KMS-11 (cell line): ENCODE results near the gene NUP98.

Experiments
- H2AFZ ChIP-seq: fragments of 200-600 bp; sonication (generic); 2 replicates; pipeline ENCODE4 v1.6.1; 2016; ENCODE audit warnings: antibody characterized with exemption, mixed run types, low read depth
- H3K27ac ChIP-seq: fragments of 200-600 bp; sonication (generic); 2 replicates; pipeline ENCODE4 v1.6.1; 2016; ENCODE audit warnings: mild to moderate bottlenecking, mixed run types
- H3K27me3 ChIP-seq: fragments of 200-600 bp; sonication (generic); 2 replicates; pipeline ENCODE4 v1.6.1; 2017; ENCODE audit warnings: mild to moderate bottlenecking, low read depth, mixed run types, moderate library complexity; ENCODE audit not compliant: insufficient read depth
- H3K36me3 ChIP-seq: fragments of 200-600 bp; sonication (generic); 2 replicates; pipeline ENCODE4 v1.6.1; 2017; ENCODE audit warnings: mild to moderate bottlenecking, mixed run types; ENCODE audit not compliant: insufficient read depth
- H3K4me1 ChIP-seq: fragments of 200-600 bp; sonication (generic); 2 replicates; pipeline ENCODE4 v1.6.1; 2016; ENCODE audit warnings: mild to moderate bottlenecking, low read depth, mixed run types; ENCODE audit not compliant: poor library complexity, severe bottlenecking
- H3K4me2 ChIP-seq: fragments of 200-600 bp; sonication (generic); 2 replicates; pipeline ENCODE4 v1.7.0; 2016; ENCODE audit warnings: mild to moderate bottlenecking, mixed run types
- H3K4me3 ChIP-seq: fragments of 200-600 bp; sonication (generic); IDR thresholded peaks from 2 replicates; pipeline ENCODE4 v1.6.1; 2017; ENCODE audit warnings: low read depth, low read length, mixed read lengths; ENCODE audit not compliant: insufficient read depth
- H3K79me2 ChIP-seq: fragments of 200-600 bp; sonication (generic); 2 replicates; pipeline ENCODE4 v1.6.1; 2016; ENCODE audit warnings: low read depth, mixed run types; ENCODE audit not compliant: insufficient read depth
- H3K9ac ChIP-seq: fragments of 200-600 bp; sonication (generic); 2 replicates; pipeline ENCODE4 v1.6.1; 2016; ENCODE audit warnings: mild to moderate bottlenecking, mixed run types
- H4K20me1 ChIP-seq: fragments of 200-600 bp; sonication (generic); 2 replicates; pipeline ENCODE4 v1.6.1; 2016; ENCODE audit warnings: mild to moderate bottlenecking, mixed run types; ENCODE audit not compliant: insufficient read depth
- TF ChIP-seq, protein P1 (sequence below): fragments of 200-600 bp; sonication (generic); conservative IDR thresholded peaks from 2 replicates; pipeline ENCODE4 v1.6.1; 2017; ENCODE audit warnings: low read depth, mild to moderate bottlenecking, antibody characterized with exemption, low read length, moderate library complexity, mixed read lengths

NUP98 gene

DNA sequence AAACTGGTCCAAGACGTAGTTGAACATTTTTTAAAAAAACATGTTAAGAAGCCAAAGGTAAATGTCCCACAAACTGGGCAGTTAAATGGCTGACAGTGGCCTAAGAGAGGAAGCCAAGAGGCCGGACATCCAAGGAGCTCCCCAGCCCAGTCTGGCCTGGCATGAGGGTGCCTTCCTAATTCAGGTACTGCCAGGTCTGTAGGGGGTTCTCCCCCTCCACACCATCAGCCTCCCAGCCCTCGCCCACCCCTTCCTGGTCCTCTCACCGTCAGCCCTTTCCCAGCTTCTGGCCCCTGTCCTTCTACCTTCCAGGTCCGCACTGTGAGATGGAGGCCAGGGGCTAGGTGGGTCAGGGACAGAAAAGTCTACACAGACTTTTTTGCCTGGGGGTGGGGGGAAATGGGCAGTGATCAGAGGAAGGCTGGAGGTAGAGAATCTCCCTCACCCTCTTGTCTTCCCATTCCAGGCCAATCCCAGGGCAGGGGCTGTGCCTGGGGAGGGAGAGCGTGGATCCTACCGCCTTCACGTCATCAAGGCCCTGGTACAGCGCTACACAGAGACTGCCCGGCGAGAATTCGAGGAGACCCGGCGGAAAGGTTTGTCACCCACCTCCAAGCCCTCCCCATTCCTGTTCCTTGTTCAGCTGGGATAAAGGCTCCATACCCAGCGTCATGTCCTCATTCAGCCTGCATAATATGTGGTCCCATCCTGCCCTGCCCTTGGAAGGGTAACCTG, 161.5 kb downstream of the NUP98 start:
- H3K79me2 ChIP-seq = no peaks in the 10 kb centered on the region
- H3K9ac ChIP-seq = no peak overlapping the region
- H3K27ac ChIP-seq = no peak overlapping the region
- no peaks in the 10 kb centered on the region for H3K36me3 ChIP-seq
- no peak overlapping the region for H3K4me2 ChIP-seq
- TF ChIP-seq, protein P1, sequence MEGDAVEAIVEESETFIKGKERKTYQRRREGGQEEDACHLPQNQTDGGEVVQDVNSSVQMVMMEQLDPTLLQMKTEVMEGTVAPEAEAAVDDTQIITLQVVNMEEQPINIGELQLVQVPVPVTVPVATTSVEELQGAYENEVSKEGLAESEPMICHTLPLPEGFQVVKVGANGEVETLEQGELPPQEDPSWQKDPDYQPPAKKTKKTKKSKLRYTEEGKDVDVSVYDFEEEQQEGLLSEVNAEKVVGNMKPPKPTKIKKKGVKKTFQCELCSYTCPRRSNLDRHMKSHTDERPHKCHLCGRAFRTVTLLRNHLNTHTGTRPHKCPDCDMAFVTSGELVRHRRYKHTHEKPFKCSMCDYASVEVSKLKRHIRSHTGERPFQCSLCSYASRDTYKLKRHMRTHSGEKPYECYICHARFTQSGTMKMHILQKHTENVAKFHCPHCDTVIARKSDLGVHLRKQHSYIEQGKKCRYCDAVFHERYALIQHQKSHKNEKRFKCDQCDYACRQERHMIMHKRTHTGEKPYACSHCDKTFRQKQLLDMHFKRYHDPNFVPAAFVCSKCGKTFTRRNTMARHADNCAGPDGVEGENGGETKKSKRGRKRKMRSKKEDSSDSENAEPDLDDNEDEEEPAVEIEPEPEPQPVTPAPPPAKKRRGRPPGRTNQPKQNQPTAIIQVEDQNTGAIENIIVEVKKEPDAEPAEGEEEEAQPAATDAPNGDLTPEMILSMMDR = no peak
- no peaks in the 10 kb centered on the region for H4K20me1 ChIP-seq
- no peak overlapping the region for H2AFZ ChIP-seq
- H3K4me1 ChIP-seq = no peaks in the 10 kb centered on the region
- no peak overlapping the region for H3K4me3 ChIP-seq
- H3K27me3 ChIP-seq = no peaks in the 10 kb centered on the region

DNA sequence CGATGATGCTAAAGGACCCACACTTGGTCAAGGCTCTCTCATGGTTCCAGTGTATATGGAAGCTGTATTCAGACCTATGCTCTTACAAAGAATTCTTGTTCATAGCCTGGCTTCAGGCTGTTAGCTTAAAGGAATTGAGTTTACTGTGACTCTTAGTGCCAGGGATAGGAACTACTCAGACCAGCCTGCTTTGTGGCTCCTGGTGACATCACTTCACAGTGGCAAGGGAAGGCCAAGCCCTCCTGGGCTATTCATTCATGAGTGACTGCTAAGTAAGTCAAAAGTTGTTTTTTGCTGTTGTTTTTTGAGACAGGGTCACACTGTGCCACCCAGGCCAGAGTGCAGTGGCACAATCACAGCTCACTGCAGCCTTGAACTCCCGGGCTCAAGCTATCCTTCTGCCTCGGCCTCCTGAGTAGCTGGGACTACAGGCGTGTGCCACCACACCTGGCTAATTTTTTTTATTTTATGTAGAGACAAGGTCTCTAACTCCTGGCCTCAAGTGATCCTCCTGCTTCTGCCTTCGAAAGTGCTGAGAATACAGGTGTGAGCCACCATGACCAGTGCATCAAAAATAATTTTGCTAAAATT, 165.2 kb downstream of the NUP98 start:
- Histone ChIP-seq H3K4me3 (no peak overlapping the region), H3K27me3 (no peaks in the 10 kb centered on the region), H3K4me2 (no peak overlapping the region), H2AFZ (no peak overlapping the region), H3K9ac (no peak overlapping the region), H3K36me3 (no peaks in the 10 kb centered on the region), H4K20me1 (no peaks in the 10 kb centered on the region), H3K27ac (no peak overlapping the region), H3K4me1 (no peaks in the 10 kb centered on the region), H3K79me2 (no peaks in the 10 kb centered on the region)
- TF ChIP-seq, protein P1 = no peak

DNA sequence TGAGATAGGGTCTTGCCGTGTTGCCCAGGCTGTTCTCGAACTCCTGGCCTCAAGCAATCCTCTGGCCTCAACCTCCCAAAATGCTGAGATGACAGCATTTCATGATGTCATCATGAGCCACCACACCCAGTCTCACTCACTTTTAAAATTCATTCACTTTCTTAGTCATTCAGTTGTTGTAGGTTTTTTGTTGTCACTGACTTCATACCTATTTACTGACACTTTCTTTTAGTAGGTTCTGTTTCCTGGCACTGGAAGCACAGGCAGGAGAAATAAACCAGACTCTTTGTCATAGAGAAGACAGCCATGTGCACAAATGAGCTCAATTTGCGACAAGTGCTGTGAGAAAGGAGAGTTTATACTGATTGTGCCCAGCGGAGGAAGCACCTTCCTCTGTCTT, 166.0 kb downstream of the NUP98 start:
- Histone ChIP-seq H3K27ac (no peak overlapping the region), H3K4me2 (no peak overlapping the region), H3K27me3 (no peaks in the 10 kb centered on the region), H3K4me3 (no peak overlapping the region), H4K20me1 (no peaks in the 10 kb centered on the region), H3K4me1 (no peaks in the 10 kb centered on the region), H3K36me3 (no peaks in the 10 kb centered on the region), H3K79me2 (no peaks in the 10 kb centered on the region), H3K9ac (no peak overlapping the region), H2AFZ (no peak overlapping the region)
- TF ChIP-seq, protein P1 = no peak

DNA sequence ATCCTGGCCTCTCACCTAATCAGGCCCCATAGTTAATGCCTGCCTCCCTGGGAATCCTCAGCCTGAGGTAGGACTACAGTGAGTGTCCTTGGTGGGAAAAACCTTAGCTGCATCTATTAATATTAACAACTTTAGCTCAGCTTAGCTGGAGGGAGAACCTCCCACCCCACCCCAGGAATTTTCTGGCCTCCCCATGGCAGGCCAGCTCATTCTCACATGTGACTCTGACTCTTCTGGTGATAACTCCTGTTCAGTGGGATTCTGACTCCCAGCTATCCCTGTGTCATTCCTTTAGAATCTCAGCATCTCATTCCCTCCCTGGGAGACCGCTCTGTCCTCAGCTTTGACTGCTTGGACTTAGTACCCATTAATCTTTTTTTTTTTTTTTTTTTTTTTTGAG, 170.1 kb downstream of the NUP98 start:
- H3K4me2 ChIP-seq = no peak overlapping the region
- H3K79me2 ChIP-seq = no peaks in the 10 kb centered on the region
- H3K27ac ChIP-seq = no peak overlapping the region
- no peaks in the 10 kb centered on the region for H4K20me1 ChIP-seq
- no peaks in the 10 kb centered on the region for H3K36me3 ChIP-seq
- no peak overlapping the region for H2AFZ ChIP-seq
- TF ChIP-seq, protein P1 = no peak
- no peaks in the 10 kb centered on the region for H3K4me1 ChIP-seq
- H3K4me3 ChIP-seq = no peak overlapping the region
- no peak overlapping the region for H3K9ac ChIP-seq
- H3K27me3 ChIP-seq = no peaks in the 10 kb centered on the region
